H9 (cell line): ENCODE measurements around the gene HOXC6. TPM values are rescaled to one million over a fixed set of nuclear protein-coding genes. Genes with fewer than 3 reads are reported as not detected.

Source experiments
- DNase-seq: peaks from one replicate; pipeline ENCODE4 v3.0.0-alpha.2; 2017
- H2AFZ ChIP-seq: one replicate; pipeline ENCODE4 v1.6.1; 2013; ENCODE audit warnings: mild to moderate bottlenecking, low read length, control low read depth, moderate library complexity
- H2AK5ac ChIP-seq: 2 replicates; pipeline ENCODE4 v1.6.1; 2013; ENCODE audit warnings: low read length, control low read depth, mixed read lengths; ENCODE audit not compliant: insufficient read length
- H2BK120ac ChIP-seq: one replicate; pipeline ENCODE4 v1.6.1; 2013; ENCODE audit warnings: low read depth, mild to moderate bottlenecking, low read length, control low read depth, inconsistent platforms; ENCODE audit not compliant: poor library complexity, severe bottlenecking
- H2BK12ac ChIP-seq: 2 replicates; pipeline ENCODE4 v1.6.1; 2013; ENCODE audit warnings: low read length, control low read depth, mixed read lengths, low read depth; ENCODE audit not compliant: insufficient read length
- H2BK15ac ChIP-seq: 2 replicates; pipeline ENCODE4 v1.6.1; 2013; ENCODE audit warnings: low read depth, low read length, control low read depth
- H2BK20ac ChIP-seq: one replicate; pipeline ENCODE4 v1.6.1; 2013; ENCODE audit warnings: low read depth, mild to moderate bottlenecking, low read length, control low read depth, inconsistent platforms; ENCODE audit not compliant: poor library complexity, severe bottlenecking
- H2BK5ac ChIP-seq: 2 replicates; pipeline ENCODE4 v1.6.1; 2013; ENCODE audit warnings: low read length, control low read depth, mixed read lengths; ENCODE audit not compliant: insufficient read length
- H3K14ac ChIP-seq: 2 replicates; pipeline ENCODE4 v1.6.1; 2013; ENCODE audit warnings: low read length, control low read depth; ENCODE audit not compliant: insufficient read depth
- H3K18ac ChIP-seq: 2 replicates; pipeline ENCODE4 v1.6.1; 2013; ENCODE audit warnings: low read depth, mild to moderate bottlenecking, mixed read lengths, low read length, control low read depth; ENCODE audit not compliant: insufficient read length
- H3K23ac ChIP-seq: 2 replicates; pipeline ENCODE4 v1.6.1; 2013; ENCODE audit warnings: low read length, control low read depth, mixed read lengths, low read depth; ENCODE audit not compliant: insufficient read length
- H3K23me2 ChIP-seq: 2 replicates; pipeline ENCODE4 v1.6.1; 2013; ENCODE audit warnings: low read depth, mild to moderate bottlenecking, mixed read lengths, low read length, control low read depth; ENCODE audit not compliant: insufficient read length, poor library complexity, severe bottlenecking
- H3K27ac ChIP-seq: 2 replicates; pipeline ENCODE4 v1.5.1; 2013; ENCODE audit warnings: low read length, control low read depth, mixed read lengths, low read depth; ENCODE audit not compliant: insufficient read length
- H3K27me3 ChIP-seq: 2 replicates; pipeline ENCODE4 v1.6.1; 2013; ENCODE audit warnings: low read length, control low read depth, inconsistent platforms; ENCODE audit not compliant: insufficient read depth
- H3K4ac ChIP-seq: 2 replicates; pipeline ENCODE4 v1.6.1; 2013; ENCODE audit warnings: low read depth, mild to moderate bottlenecking, control low read depth, inconsistent platforms, low read length, moderate library complexity
- H3K4me1 ChIP-seq: 2 replicates; pipeline ENCODE4 v1.6.1; 2013; ENCODE audit warnings: low read length, control low read depth, inconsistent platforms; ENCODE audit not compliant: insufficient read depth
- H3K4me2 ChIP-seq: 2 replicates; pipeline ENCODE4 v1.6.1; 2013; ENCODE audit warnings: low read length, control low read depth, mixed read lengths; ENCODE audit not compliant: insufficient read length, insufficient read depth
- H3K56ac ChIP-seq: 2 replicates; pipeline ENCODE4 v1.6.1; 2013; ENCODE audit warnings: low read depth, mild to moderate bottlenecking, mixed read lengths, low read length, control low read depth; ENCODE audit not compliant: insufficient read length
- H3K79me1 ChIP-seq: 2 replicates; pipeline ENCODE4 v1.6.1; 2013; ENCODE audit warnings: low read depth, mild to moderate bottlenecking, moderate library complexity, low read length, control low read depth, inconsistent platforms; ENCODE audit not compliant: insufficient read depth, poor library complexity, severe bottlenecking
- H3K79me2 ChIP-seq: 2 replicates; pipeline ENCODE4 v1.6.1; 2013; ENCODE audit warnings: low read length, control low read depth, inconsistent platforms; ENCODE audit not compliant: insufficient read depth
- H3K9ac ChIP-seq: 2 replicates; pipeline ENCODE4 v1.6.1; 2013; ENCODE audit warnings: low read length, control low read depth, mixed read lengths; ENCODE audit not compliant: insufficient read length; ENCODE audit errors: extremely low read depth
- H3K9me3 ChIP-seq: one replicate; pipeline ENCODE4 v1.6.1; 2013; ENCODE audit warnings: low read depth, low read length, inconsistent platforms; ENCODE audit not compliant: control insufficient read depth
- H3T11ph ChIP-seq: one replicate; pipeline ENCODE4 v1.6.1; 2013; ENCODE audit warnings: mild to moderate bottlenecking, low read length, control low read depth, inconsistent platforms
- H4K20me1 ChIP-seq: one replicate; pipeline ENCODE4 v1.6.1; 2013; ENCODE audit not compliant: control insufficient read depth, insufficient read length, insufficient read depth
- H4K5ac ChIP-seq: 2 replicates; pipeline ENCODE4 v1.6.1; 2013; ENCODE audit warnings: low read depth, mild to moderate bottlenecking, mixed read lengths, low read length, control low read depth; ENCODE audit not compliant: insufficient read length
- H4K8ac ChIP-seq: replicated peaks from 2 replicates; pipeline ENCODE4 v1.6.1; 2013; ENCODE audit warnings: low read length, control low read depth, mixed read lengths, low read depth; ENCODE audit not compliant: insufficient read length
- H4K91ac ChIP-seq: 2 replicates; pipeline ENCODE4 v1.6.1; 2013; ENCODE audit warnings: low read depth, mild to moderate bottlenecking, moderate library complexity, mixed read lengths, low read length, control low read depth; ENCODE audit not compliant: insufficient read length
- H3K27ac Mint-ChIP-seq, 3 experiments: 2 replicates in 2 of 3; 3 replicates in 1 of 3; pipeline ENCODE4 v1.8.0; 2020 to 2021; ENCODE audit warnings: mixed read lengths in 3 of 3, mild to moderate bottlenecking in 1 of 3, moderate library complexity in 1 of 3
- H3K27me3 Mint-ChIP-seq: 2 replicates; pipeline ENCODE4 v1.8.0; 2021; ENCODE audit warnings: low read depth, mild to moderate bottlenecking, moderate library complexity, mixed read lengths
- H3K36me3 Mint-ChIP-seq, 3 experiments: 2 replicates in 2 of 3; 3 replicates in 1 of 3; pipeline ENCODE4 v1.8.0; 2020 to 2021; ENCODE audit warnings: low read depth in 3 of 3, mixed read lengths in 3 of 3; ENCODE audit not compliant: insufficient read depth in 1 of 3
- H3K4me1 Mint-ChIP-seq, 2 experiments: 2 replicates each; pipeline ENCODE4 v1.8.0; 2020; ENCODE audit warnings: mixed read lengths in 2 of 2
- H3K4me3 Mint-ChIP-seq, 2 experiments: 2 replicates in 1 of 2; 3 replicates in 1 of 2; pipeline ENCODE4 v1.8.0; 2020 to 2021; ENCODE audit warnings: mild to moderate bottlenecking in 2 of 2, mixed read lengths in 2 of 2, moderate library complexity in 1 of 2
- H3K9me3 Mint-ChIP-seq, 2 experiments: 2 replicates in 1 of 2; 3 replicates in 1 of 2; pipeline ENCODE4 v1.8.0; 2020; ENCODE audit warnings: mild to moderate bottlenecking in 2 of 2, mixed read lengths in 2 of 2, moderate library complexity in 1 of 2
- WGBS: extraction: QIAGEN DNeasy Blood & Tissue Kit; methylation state at CpG from one replicate; pipeline ENCODE4 v1.1.7; 2013; ENCODE audit warnings: missing lambda C conversion rate, low lambda C conversion rate, mixed read lengths; ENCODE audit not compliant: insufficient read length; ENCODE audit errors: extremely low coverage; 5-methylcytosine and 5-hydroxymethylcytosine counted together
- total RNA-seq: library from RNA; stranded (reverse); gene quantifications from 2 replicates; pipeline ENCODE4 v1.2.1, GENCODE V29; 2021
- TF ChIP-seq, protein P1 (sequence below): fragments of 200-600 bp; sonication (generic); conservative IDR thresholded peaks from 3 replicates; pipeline ENCODE4 v1.8.0; 2021; ENCODE audit warnings: antibody characterized with exemption, mild to moderate bottlenecking

HOXC6 gene
- total RNA-seq, 1 experiment from 2014 or later: not detected

GRCh38 chr12:54004841-54005530 is 23.3 kb upstream of the HOXC6 start:
- Histone ChIP-seq H2BK12ac (no peak overlapping the region), H3K4ac (no peak overlapping the region), H2BK120ac (no peak overlapping the region), H3K9ac (no peak overlapping the region), H3T11ph (no peak overlapping the region), H4K5ac (no peak overlapping the region), H2AK5ac (no peak overlapping the region), H2BK20ac (no peak overlapping the region), H4K20me1 (no peaks in the 10 kb centered on the region), H4K91ac (no peak overlapping the region), H3K9me3 (no peaks in the 10 kb centered on the region), H3K27me3 (peaks cover 96% of the 10 kb centered on the region), H3K23ac (no peak overlapping the region), H3K79me2 (no peaks in the 10 kb centered on the region), H2BK5ac (no peak overlapping the region), H3K79me1 (no peaks in the 10 kb centered on the region), H3K18ac (no peak overlapping the region), H3K27ac (no peak overlapping the region), H4K8ac (no peak overlapping the region), H3K23me2 (no peaks in the 10 kb centered on the region), H3K4me2 (no peak overlapping the region), H3K14ac (no peak overlapping the region), H3K56ac (no peak overlapping the region), H2BK15ac (no peak overlapping the region), H2AFZ (no peak overlapping the region), H3K4me1 (no peaks in the 10 kb centered on the region)
- Mint-ChIP-seq H3K4me1 (peaks cover 7 to 21% of the 10 kb centered on the region in 2 experiments), H3K9me3 (peaks cover 4 to 6% of the 10 kb centered on the region in 2 experiments; a peak in 3 of 5 replicates), H3K27ac (no peak overlapping the region), H3K27me3 (peaks cover 100% of the 10 kb centered on the region), H3K4me3 (no peak overlapping the region), H3K36me3 (no peaks in the 10 kb centered on the region)
- no CpG with 5 or more reads among the region's 31 CpGs for WGBS
- peak; percentile 73 for DNase-seq
- TF ChIP-seq, protein P1, sequence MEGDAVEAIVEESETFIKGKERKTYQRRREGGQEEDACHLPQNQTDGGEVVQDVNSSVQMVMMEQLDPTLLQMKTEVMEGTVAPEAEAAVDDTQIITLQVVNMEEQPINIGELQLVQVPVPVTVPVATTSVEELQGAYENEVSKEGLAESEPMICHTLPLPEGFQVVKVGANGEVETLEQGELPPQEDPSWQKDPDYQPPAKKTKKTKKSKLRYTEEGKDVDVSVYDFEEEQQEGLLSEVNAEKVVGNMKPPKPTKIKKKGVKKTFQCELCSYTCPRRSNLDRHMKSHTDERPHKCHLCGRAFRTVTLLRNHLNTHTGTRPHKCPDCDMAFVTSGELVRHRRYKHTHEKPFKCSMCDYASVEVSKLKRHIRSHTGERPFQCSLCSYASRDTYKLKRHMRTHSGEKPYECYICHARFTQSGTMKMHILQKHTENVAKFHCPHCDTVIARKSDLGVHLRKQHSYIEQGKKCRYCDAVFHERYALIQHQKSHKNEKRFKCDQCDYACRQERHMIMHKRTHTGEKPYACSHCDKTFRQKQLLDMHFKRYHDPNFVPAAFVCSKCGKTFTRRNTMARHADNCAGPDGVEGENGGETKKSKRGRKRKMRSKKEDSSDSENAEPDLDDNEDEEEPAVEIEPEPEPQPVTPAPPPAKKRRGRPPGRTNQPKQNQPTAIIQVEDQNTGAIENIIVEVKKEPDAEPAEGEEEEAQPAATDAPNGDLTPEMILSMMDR: no peak
